Measurements from ENCODE around the gene MED12L. TPM values are rescaled to one million over a fixed set of nuclear protein-coding genes. Genes with fewer than 3 reads are reported as not detected.

Gene MED12L
- total RNA-seq, 2 donors from 2014 or later, result 15.5 to 28.9 TPM

DNA sequence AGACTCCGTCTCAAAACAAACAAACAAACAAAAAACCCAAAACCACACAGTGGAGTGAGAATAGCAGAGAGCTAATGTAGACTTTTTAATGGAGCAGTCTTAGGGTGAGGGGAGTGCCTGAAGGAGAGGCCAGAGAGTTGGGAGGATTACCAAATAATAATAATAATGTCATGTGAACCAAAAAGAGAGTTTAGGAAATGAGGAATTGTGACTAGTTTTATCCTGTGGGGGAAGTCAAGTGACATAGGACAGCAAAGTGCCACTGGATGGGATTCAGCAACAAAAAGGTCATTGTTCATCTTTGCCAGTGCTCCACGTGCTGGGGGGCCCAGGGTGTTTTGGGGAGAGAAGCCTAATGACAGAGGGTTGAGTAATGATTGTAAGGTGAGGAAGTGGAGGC lies 218.3 kb downstream of the MED12L start:
- Histone ChIP-seq H3K9me3 (ENCODE audit: control insufficient read depth, low read length) (no peaks in the 10 kb centered on the region), H3K27ac (ENCODE audit: low read depth, low read length) (no peak overlapping the region), H3K9ac (ENCODE audit: extremely low read depth, low read length, poor library complexity, severe bottlenecking) (no peak overlapping the region), H3K4me3 (ENCODE audit: low read length) (no peak overlapping the region), H3K27me3 (ENCODE audit: control insufficient read depth, insufficient read depth, low read length, poor library complexity, severe bottlenecking) (no peaks in the 10 kb centered on the region), H3K36me3 (ENCODE audit: control insufficient read depth, insufficient read depth, low read length) (no peaks in the 10 kb centered on the region), H3K4me1 (ENCODE audit: control insufficient read depth, insufficient read depth, low read length) (peaks cover 10% of the 10 kb centered on the region)
- DNase-seq, result no peak
- 92% methylated on average over 1 of the region's 2 CpGs; no CpG with 5 or more reads in 1 of the 2 experiments for WGBS, 2 experiments (ENCODE audit: insufficient coverage in 1 of 2, insufficient read length in 1 of 2)
- peaks cover 37% of the 10 kb centered on the region for H3K4me1 Mint-ChIP-seq
- no peaks in the 10 kb centered on the region for H3K9me3 Mint-ChIP-seq
- H3K27ac Mint-ChIP-seq, result no peak overlapping the region
- H3K27me3 Mint-ChIP-seq (ENCODE audit: insufficient read depth), result no peaks in the 10 kb centered on the region
- TF ChIP-seq, protein P1, sequence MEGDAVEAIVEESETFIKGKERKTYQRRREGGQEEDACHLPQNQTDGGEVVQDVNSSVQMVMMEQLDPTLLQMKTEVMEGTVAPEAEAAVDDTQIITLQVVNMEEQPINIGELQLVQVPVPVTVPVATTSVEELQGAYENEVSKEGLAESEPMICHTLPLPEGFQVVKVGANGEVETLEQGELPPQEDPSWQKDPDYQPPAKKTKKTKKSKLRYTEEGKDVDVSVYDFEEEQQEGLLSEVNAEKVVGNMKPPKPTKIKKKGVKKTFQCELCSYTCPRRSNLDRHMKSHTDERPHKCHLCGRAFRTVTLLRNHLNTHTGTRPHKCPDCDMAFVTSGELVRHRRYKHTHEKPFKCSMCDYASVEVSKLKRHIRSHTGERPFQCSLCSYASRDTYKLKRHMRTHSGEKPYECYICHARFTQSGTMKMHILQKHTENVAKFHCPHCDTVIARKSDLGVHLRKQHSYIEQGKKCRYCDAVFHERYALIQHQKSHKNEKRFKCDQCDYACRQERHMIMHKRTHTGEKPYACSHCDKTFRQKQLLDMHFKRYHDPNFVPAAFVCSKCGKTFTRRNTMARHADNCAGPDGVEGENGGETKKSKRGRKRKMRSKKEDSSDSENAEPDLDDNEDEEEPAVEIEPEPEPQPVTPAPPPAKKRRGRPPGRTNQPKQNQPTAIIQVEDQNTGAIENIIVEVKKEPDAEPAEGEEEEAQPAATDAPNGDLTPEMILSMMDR (conservative IDR thresholded peaks at IDR 0.05), result no peak
- no peaks in the 10 kb centered on the region for H3K36me3 Mint-ChIP-seq (ENCODE audit: low read depth)
- H3K4me3 Mint-ChIP-seq, result no peak overlapping the region

DNA sequence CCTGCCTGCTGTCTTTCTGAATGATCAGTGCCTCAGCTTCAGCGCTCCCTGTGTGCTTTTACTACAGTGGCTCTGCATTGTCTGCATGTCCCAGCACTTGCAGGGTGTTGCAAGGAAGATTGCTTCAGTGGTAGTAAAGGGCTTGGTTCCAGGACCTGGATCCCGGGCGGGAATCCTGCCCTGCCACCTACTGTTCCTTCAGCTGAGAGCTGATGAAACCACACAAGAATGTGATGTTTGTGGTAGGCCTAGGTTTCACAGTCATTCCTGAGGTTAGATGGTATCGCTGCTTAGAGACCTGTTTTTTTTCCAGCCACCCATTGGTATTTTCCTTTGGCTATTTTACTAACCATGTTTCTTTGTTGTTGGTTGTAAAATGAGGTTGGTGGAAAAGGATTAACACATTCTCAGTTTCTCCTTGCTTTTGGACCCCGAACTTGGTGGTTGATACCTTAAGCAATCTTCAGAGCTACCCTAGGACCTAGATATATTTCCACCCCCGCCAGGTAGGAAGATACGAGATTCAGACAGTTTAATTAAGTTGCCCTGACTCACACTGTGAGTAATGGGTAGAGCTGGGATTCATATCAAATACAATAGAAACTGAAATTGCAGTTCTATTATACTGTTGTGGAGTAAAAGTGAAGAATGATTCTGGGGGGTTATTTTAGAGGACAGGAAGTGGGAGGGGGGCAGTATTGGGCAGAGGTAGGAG lies 219.8 kb downstream of the MED12L start:
- Mint-ChIP-seq H3K27me3 (ENCODE audit: insufficient read depth) (no peaks in the 10 kb centered on the region), H3K27ac (peak overlapping the region; percentile 93), H3K9me3 (no peaks in the 10 kb centered on the region), H3K36me3 (ENCODE audit: low read depth) (no peaks in the 10 kb centered on the region), H3K4me3 (peak overlapping the region; percentile 24), H3K4me1 (peaks cover 37% of the 10 kb centered on the region)
- peak overlapping the region; percentile 44 for H3K4me3 ChIP-seq (ENCODE audit: low read length)
- peaks cover 10% of the 10 kb centered on the region for H3K4me1 ChIP-seq (ENCODE audit: control insufficient read depth, insufficient read depth, low read length)
- H3K36me3 ChIP-seq (ENCODE audit: control insufficient read depth, insufficient read depth, low read length), result no peaks in the 10 kb centered on the region
- TF ChIP-seq, protein P1 (conservative IDR thresholded peaks at IDR 0.05), result peak; percentile 48
- 30 to 52% methylated on average over 4 to 7 of the region's 7 CpGs for WGBS, 2 experiments (ENCODE audit: insufficient coverage in 1 of 2, insufficient read length in 1 of 2)
- no peaks in the 10 kb centered on the region for H3K27me3 ChIP-seq (ENCODE audit: control insufficient read depth, insufficient read depth, low read length, poor library complexity, severe bottlenecking)
- no peaks in the 10 kb centered on the region for H3K9me3 ChIP-seq (ENCODE audit: control insufficient read depth, low read length)
- no peak overlapping the region for H3K9ac ChIP-seq (ENCODE audit: extremely low read depth, low read length, poor library complexity, severe bottlenecking)
- H3K27ac ChIP-seq (ENCODE audit: low read depth, low read length), result peak overlapping the region; percentile 45
- peak; percentile 95 for DNase-seq

DNA sequence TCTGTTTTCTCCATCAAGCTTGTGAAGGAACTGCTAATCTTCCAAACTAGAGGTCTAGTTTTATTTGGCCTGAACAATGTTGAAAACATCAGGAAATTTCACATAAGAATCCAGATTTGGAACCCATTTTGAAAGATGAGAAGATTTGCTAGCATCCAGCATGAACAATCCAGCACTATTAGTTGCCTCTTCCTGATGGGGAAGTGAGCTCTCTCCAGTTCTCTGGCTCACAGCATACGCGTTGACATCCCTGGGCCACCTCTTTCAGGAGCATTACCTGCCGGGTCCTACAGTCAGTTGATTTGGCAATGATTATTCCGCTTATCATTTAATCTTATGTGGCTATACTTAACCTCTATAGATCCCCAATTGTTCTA lies 220.3 kb downstream of the MED12L start:
- Mint-ChIP-seq H3K4me1 (peaks cover 37% of the 10 kb centered on the region), H3K36me3 (ENCODE audit: low read depth) (no peaks in the 10 kb centered on the region), H3K27ac (peak overlapping the region; percentile 93), H3K9me3 (no peaks in the 10 kb centered on the region), H3K4me3 (no peak overlapping the region), H3K27me3 (ENCODE audit: insufficient read depth) (no peaks in the 10 kb centered on the region)
- no peak for DNase-seq
- TF ChIP-seq, protein P1 (conservative IDR thresholded peaks at IDR 0.05), result no peak
- Histone ChIP-seq H3K27me3 (ENCODE audit: control insufficient read depth, insufficient read depth, low read length, poor library complexity, severe bottlenecking) (no peaks in the 10 kb centered on the region), H3K4me3 (ENCODE audit: low read length) (peak overlapping the region; percentile 44), H3K9me3 (ENCODE audit: control insufficient read depth, low read length) (no peaks in the 10 kb centered on the region), H3K27ac (ENCODE audit: low read depth, low read length) (no peak overlapping the region), H3K9ac (ENCODE audit: extremely low read depth, low read length, poor library complexity, severe bottlenecking) (no peak overlapping the region), H3K36me3 (ENCODE audit: control insufficient read depth, insufficient read depth, low read length) (no peaks in the 10 kb centered on the region), H3K4me1 (ENCODE audit: control insufficient read depth, insufficient read depth, low read length) (peaks cover 10% of the 10 kb centered on the region)
- WGBS, 2 experiments (ENCODE audit: insufficient coverage in 1 of 2, insufficient read length in 1 of 2), result 73 to 88% methylated on average over 4 of the region's 4 CpGs
